ENCODE data around the gene KCNN1. TPM values are rescaled to one million over a fixed set of nuclear protein-coding genes. Genes with fewer than 3 reads are reported as not detected.

The KCNN1 gene
- total RNA-seq, 4 donors from 2014 or later: 0.22 TPM; not detected in 3

DNA sequence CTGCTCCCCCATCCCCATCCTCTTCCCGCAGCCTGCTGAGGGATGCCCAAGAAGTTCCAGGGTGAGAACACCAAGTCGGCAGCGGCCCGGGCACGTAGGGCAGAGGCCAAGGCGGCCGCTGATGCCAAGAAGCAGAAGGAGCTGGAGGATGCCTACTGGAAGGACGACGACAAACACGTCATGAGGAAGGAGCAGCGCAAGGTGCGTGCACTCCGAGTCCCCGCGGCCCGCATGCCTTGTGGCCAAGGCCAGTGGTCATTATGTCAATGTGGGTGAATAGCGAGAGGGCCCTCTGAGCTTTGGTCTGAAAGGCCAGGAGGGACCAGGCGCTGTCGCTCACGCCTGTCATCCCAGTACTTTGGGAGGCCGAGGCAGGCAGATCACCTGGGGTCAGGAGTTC lies 30.5 kb upstream of the KCNN1 start:
- no peaks in the 10 kb centered on the region for H3K9me3 ChIP-seq
- H3K4me3 ChIP-seq (replicated peaks in 1 of 3): no peak overlapping the region
- no peak overlapping the region for H3K27ac ChIP-seq
- 90 to 97% methylated on average over 14 to 21 of the region's 21 CpGs for WGBS, 2 donors
- peaks cover 0 to 12% of the 10 kb centered on the region in 2 donors for H3K36me3 ChIP-seq
- intact Hi-C loops (cut with DNase I): loop anchor here (5.0 kb wide), 1 partner anchor 121 kb away; no protein-coding TSS in a partner anchor
- H3K27me3 ChIP-seq: no peaks in the 10 kb centered on the region
- DNase-seq: no peak
- peaks cover 11 to 16% of the 10 kb centered on the region in 2 donors for H3K4me1 ChIP-seq
- no peak for TF ChIP-seq POLR2A (IDR thresholded peaks at IDR 0.05)
- TF ChIP-seq, protein P1, sequence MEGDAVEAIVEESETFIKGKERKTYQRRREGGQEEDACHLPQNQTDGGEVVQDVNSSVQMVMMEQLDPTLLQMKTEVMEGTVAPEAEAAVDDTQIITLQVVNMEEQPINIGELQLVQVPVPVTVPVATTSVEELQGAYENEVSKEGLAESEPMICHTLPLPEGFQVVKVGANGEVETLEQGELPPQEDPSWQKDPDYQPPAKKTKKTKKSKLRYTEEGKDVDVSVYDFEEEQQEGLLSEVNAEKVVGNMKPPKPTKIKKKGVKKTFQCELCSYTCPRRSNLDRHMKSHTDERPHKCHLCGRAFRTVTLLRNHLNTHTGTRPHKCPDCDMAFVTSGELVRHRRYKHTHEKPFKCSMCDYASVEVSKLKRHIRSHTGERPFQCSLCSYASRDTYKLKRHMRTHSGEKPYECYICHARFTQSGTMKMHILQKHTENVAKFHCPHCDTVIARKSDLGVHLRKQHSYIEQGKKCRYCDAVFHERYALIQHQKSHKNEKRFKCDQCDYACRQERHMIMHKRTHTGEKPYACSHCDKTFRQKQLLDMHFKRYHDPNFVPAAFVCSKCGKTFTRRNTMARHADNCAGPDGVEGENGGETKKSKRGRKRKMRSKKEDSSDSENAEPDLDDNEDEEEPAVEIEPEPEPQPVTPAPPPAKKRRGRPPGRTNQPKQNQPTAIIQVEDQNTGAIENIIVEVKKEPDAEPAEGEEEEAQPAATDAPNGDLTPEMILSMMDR (IDR thresholded peaks at IDR 0.05): no peak

DNA sequence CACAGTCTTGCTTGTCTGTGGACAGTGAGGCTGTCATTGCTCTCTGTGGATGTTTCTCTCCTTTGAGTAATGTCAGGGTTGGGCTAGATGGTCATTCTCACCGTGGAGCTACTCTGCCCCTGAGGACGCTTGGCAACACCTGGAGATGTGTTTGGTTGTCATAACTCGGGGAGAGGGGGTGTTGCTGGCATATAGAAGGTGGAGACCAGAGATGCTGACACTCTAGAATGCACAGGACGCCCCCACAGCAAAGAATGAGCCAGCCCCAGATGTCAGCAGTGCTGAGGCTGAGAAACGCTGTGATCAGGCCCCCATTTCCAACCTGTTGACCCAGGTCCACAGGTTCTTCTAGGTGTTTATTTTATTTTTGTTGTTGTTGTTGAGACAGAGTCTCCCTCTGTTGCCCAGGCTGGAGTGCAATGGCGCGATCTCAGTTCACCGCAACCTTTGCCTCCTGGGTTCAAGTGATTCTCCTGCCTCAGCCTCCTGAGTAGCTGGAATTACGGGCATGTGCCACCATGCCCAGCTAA lies 29.5 kb upstream of the KCNN1 start:
- intact Hi-C loops (cut with DNase I): loop anchor here (5.0 kb wide), 1 partner anchor 120 kb away; no protein-coding TSS in a partner anchor
- Histone ChIP-seq H3K27me3 (no peaks in the 10 kb centered on the region), H3K36me3 (peaks cover 0 to 12% of the 10 kb centered on the region in 2 donors)

DNA sequence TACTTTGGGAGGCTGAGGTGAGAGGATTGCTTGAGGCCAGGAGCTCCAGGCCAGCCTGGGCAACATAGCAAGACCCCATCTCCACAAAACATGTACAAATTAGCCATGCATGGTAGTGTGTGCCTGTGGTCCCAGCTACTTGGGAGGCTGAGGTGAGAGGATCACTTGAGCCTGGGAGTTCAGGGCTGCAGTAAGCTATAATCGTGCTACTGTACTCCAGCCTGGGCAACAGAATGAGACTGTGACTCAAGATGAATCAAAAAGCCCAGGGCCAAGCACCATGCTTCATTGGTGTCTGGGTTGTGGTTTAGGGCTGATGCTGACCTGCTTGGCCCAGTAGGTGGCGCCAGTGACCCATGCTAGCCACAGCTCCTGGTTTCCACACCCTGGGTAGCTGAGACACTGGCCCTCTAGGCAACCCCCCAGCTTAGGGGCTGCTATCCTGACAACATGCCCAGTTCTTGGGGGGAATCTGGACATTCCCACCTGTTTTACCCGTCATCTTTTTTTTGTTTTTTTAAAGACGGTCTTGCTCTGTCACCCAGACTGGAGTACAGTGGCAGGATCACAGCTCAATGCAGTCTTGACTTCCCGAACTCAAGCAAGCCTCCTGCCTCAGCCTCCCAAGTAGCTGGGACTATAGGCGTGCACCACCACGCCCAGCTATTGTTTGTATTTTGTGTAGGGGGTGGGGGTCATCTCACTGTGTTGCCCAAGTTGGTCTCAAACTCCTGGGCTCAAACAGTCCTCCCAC lies 28.6 kb upstream of the KCNN1 start:
- Histone ChIP-seq H3K27me3 (no peaks in the 10 kb centered on the region), H3K36me3 (peaks cover 0 to 12% of the 10 kb centered on the region in 2 donors), H3K9me3 (no peaks in the 10 kb centered on the region), H3K4me1 (peaks cover 5 to 7% of the 10 kb centered on the region in 2 donors), H3K4me3 (replicated peaks in 1 of 3) (no peak overlapping the region), H3K27ac (no peak overlapping the region)
- TF ChIP-seq, protein P1 (IDR thresholded peaks at IDR 0.05): peak; percentile 62 to 93 (median 86)
- TF ChIP-seq POLR2A (IDR thresholded peaks at IDR 0.05): no peak
- DNase-seq: peak; percentile 73 to 74
- intact Hi-C loops (cut with DNase I): loop anchor here (5.0 kb wide), 1 partner anchor 119 kb away; no protein-coding TSS in a partner anchor
- 48 to 51% methylated on average over 7 of the region's 7 CpGs for WGBS, 2 donors

More for the DNA sequence above, 29.5 kb upstream of the KCNN1 start:
- H3K4me3 ChIP-seq (replicated peaks in 1 of 3): no peak overlapping the region
- TF ChIP-seq, protein P1 (IDR thresholded peaks at IDR 0.05): no peak
- TF ChIP-seq POLR2A (IDR thresholded peaks at IDR 0.05): no peak
- H3K4me1 ChIP-seq: peaks cover 5 to 9% of the 10 kb centered on the region in 2 donors
- no peaks in the 10 kb centered on the region for H3K9me3 ChIP-seq
- 88 to 93% methylated on average over 9 of the region's 9 CpGs for WGBS, 2 donors
- no peak for DNase-seq
- H3K27ac ChIP-seq: no peak overlapping the region

DNA sequence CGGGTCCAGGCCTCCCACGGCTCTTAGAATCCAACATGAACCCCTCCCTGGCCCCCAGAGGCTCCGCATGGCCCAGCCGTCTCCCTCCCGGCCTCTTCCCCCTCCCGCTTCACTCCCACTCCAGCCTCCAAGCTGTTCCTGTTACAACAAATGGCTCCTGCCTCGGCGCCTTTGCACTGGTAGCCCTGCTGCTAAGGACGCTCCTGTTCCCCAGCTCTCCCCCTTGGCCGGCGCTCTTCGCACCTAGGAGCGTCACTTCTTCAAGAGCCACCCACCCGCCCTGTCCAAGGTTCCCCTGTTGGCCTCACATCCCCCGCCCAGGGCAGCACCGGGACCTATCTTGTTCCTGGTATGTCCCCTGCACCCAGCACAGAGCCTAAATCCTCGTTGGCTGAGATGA lies 24.7 kb upstream of the KCNN1 start:
- H3K27me3 ChIP-seq: no peaks in the 10 kb centered on the region

More for the DNA sequence above, 24.7 kb upstream of the KCNN1 start:
- H3K27ac ChIP-seq: no peak overlapping the region
- H3K4me1 ChIP-seq: peaks cover 0 to 2% of the 10 kb centered on the region in 2 donors
- TF ChIP-seq, protein P1 (IDR thresholded peaks at IDR 0.05): no peak
- no peak for TF ChIP-seq POLR2A (IDR thresholded peaks at IDR 0.05)
- H3K36me3 ChIP-seq: peaks cover 0 to 13% of the 10 kb centered on the region in 2 donors
- H3K9me3 ChIP-seq: no peaks in the 10 kb centered on the region
- WGBS, 2 donors: 84 to 87% methylated on average over 15 to 17 of the region's 17 CpGs
- no peak for DNase-seq
- intact Hi-C loops (cut with DNase I): loop anchor here (2.0 kb wide), 1 partner anchor 57 kb away; no protein-coding TSS in a partner anchor
- H3K4me3 ChIP-seq (replicated peaks in 1 of 3): no peak overlapping the region

Measured in thyroid gland (tissue), 4 donors.